C4-2B (cell line): ENCODE data around the gene CHD1L.

Source experiments
- CTCF ChIP-seq: fragments of 450-650 bp; conservative IDR thresholded peaks from 2 replicates; pipeline ENCODE4 v1.5.1; 2017; ENCODE audit warnings: mild to moderate bottlenecking
- ZFX ChIP-seq: fragments of 450-650 bp; IDR thresholded peaks from 2 replicates; pipeline ENCODE4 v1.6.1; 2017

- TF ChIP-seq CTCF (no peak), ZFX (no peak)
Measured at GRCh38 chr1:147287133-147287865, 44.8 kb downstream of the CHD1L start.
